AG04450 (cell line): Measurements from ENCODE around the gene CEP131. TPM values are rescaled to one million over a fixed set of nuclear protein-coding genes. Genes with fewer than 3 reads are reported as not detected.

ENCODE experiments used
- CTCF ChIA-PET: fragments of 300-600, 350-600 bp; formaldehyde crosslinking; extraction: SDS; loops from one replicate; lab custom pipeline; 2022; ENCODE audit warnings: antibody characterized with exemption, inconsistent platforms; lab: Charles Lee
- POLR2A ChIA-PET: fragments of 350-600 bp; formaldehyde crosslinking; extraction: SDS; loops from one replicate; lab custom pipeline; 2021; ENCODE audit warnings: antibody characterized with exemption, inconsistent platforms; lab: Yijun Ruan, JAX
- DNase-seq: peaks from one replicate; pipeline ENCODE4 v3.0.0-alpha.2; 2011; ENCODE audit warnings: low read depth, low spot score
- H3K27ac ChIP-seq: one replicate; pipeline ENCODE4 v1.5.1; 2012; ENCODE audit warnings: low read depth, low read length, control low read depth
- H3K27me3 ChIP-seq: one replicate; pipeline ENCODE4 v1.6.0; 2012; ENCODE audit warnings: low read length; ENCODE audit not compliant: control insufficient read depth, insufficient read depth
- H3K4me3 ChIP-seq: 2 replicates; pipeline ENCODE4 v1.5.1; 2011; ENCODE audit warnings: mild to moderate bottlenecking, low read depth, low read length, control low read depth
- H3K9me3 ChIP-seq: 2 replicates; pipeline ENCODE4 v1.5.1; 2012; ENCODE audit warnings: low read length; ENCODE audit not compliant: control insufficient read depth, insufficient read depth
- polyA plus RNA-seq: library from polyadenylated mRNA; depleted of rRNA; stranded (reverse); fragments of >200 nt; gene quantifications from 2 replicates; pipeline ENCODE4 v1.2.3, GENCODE V29; 2011
- TF ChIP-seq, protein P1 (sequence below): IDR thresholded peaks from 2 replicates; pipeline ENCODE4 v1.5.1; 2011; ENCODE audit warnings: low read depth, low read length, control low read depth, inconsistent platforms

CEP131 gene
- polyA plus RNA-seq, 1 experiment = 2.2 TPM

DNA sequence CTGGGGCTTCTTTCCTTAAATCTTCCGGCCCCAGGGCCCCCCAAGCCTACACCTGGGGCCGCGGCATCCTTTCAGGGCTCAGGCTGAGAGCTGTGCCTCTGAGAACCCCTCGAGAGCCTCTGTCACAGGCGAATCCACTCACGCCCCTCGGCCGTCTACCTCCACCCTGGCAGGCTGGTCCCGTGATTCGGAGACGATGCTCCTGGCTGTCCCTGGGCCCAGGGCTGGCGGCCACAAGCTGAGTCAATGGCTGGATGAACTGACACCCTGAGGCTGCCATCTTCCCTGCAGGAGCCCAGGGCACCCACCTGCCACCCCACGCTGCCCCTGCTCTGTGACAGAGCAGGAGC is 11.7 kb upstream of the CEP131 start:
- CTCF ChIA-PET = no interaction called here
- Histone ChIP-seq H3K27ac (no peak overlapping the region), H3K27me3 (no peaks in the 10 kb centered on the region), H3K4me3 (no peak overlapping the region), H3K9me3 (no peaks in the 10 kb centered on the region; the same call in 1 of the 2 replicates)
- POLR2A ChIA-PET = interaction anchor here (0.6 kb wide), 1 partner anchor 274 kb away, joined by 3 read pairs; no protein-coding TSS in a partner anchor
- DNase-seq = no peak
- TF ChIP-seq, protein P1, sequence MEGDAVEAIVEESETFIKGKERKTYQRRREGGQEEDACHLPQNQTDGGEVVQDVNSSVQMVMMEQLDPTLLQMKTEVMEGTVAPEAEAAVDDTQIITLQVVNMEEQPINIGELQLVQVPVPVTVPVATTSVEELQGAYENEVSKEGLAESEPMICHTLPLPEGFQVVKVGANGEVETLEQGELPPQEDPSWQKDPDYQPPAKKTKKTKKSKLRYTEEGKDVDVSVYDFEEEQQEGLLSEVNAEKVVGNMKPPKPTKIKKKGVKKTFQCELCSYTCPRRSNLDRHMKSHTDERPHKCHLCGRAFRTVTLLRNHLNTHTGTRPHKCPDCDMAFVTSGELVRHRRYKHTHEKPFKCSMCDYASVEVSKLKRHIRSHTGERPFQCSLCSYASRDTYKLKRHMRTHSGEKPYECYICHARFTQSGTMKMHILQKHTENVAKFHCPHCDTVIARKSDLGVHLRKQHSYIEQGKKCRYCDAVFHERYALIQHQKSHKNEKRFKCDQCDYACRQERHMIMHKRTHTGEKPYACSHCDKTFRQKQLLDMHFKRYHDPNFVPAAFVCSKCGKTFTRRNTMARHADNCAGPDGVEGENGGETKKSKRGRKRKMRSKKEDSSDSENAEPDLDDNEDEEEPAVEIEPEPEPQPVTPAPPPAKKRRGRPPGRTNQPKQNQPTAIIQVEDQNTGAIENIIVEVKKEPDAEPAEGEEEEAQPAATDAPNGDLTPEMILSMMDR = no peak

- H3K4me3 ChIP-seq = no peak overlapping the region
- ChIA-PET POLR2A (interaction anchor here (0.6 kb wide), 1 partner anchor 274 kb away, joined by 3 read pairs; no protein-coding TSS in a partner anchor), CTCF (no interaction called here)
- no peaks in the 10 kb centered on the region for H3K27me3 ChIP-seq
- TF ChIP-seq, protein P1 = no peak
- no peaks in the 10 kb centered on the region; the same call in 1 of the 2 replicates for H3K9me3 ChIP-seq
- no peak overlapping the region for H3K27ac ChIP-seq
- DNase-seq = no peak
Observed at GRCh38 chr17:81233811-81234505, 11.2 kb upstream of the CEP131 start.

DNA sequence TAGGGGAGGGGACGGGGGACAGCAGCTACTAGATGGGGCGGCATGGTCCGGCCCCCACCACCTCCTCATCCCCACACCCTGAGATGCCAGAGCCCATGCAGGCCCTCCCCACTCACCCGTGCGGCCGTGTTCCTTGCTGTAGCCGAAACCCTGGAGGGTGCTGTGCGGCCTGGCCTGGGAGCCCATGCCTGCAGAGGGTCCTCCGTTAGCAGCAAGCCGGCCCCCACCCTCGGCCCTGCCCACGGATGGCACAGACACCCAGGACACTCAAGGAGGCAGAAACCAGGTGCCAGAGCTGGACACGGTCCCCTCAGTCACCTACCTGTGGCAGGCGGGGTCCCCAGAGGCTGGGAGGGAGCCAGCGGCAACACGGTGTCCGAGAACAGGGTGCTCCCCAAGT is 10.6 kb upstream of the CEP131 start:
- no peak overlapping the region for H3K27ac ChIP-seq
- H3K9me3 ChIP-seq = no peaks in the 10 kb centered on the region; the same call in 1 of the 2 replicates
- ChIA-PET POLR2A (no interaction called here), CTCF (no interaction called here)
- TF ChIP-seq, protein P1 = no peak
- no peaks in the 10 kb centered on the region for H3K27me3 ChIP-seq
- H3K4me3 ChIP-seq = no peak overlapping the region
- no peak for DNase-seq

- Histone ChIP-seq H3K27ac (no peak overlapping the region), H3K9me3 (no peaks in the 10 kb centered on the region; the same call in none of the 2 replicates), H3K4me3 (no peak overlapping the region), H3K27me3 (no peaks in the 10 kb centered on the region)
- no peak for DNase-seq
- TF ChIP-seq, protein P1 = no peak
- ChIA-PET POLR2A (no interaction called here), CTCF (no interaction called here)
Observed at GRCh38 chr17:81232616-81233241, 10.0 kb upstream of the CEP131 start.
